ENCODE measurements around the gene PF4V1.

Gene PF4V1

DNA sequence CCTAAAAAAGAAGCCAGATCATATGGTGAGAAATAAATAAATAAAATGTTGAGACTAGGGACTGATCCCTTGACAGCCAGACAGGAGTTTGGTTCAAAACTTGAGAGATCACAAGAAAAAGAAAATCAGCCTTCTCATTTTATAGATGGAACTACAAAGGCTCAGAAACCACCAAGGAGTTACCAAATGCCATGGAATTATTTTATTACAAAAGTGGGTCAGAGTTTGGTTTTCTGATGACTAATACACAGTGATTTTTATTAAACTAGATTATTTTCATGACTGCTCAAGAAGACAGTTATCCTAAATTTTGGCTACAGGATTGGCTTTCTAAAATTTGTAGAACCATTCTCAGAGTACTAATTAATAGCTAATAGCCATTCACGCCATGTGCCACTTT is 22.3 kb downstream of the PF4V1 start:
- no peak overlapping the region for H3K27ac ChIP-seq
- no peak for TF ChIP-seq ZFX (IDR thresholded peaks at IDR 0.05)
- TF ChIP-seq, protein P1, sequence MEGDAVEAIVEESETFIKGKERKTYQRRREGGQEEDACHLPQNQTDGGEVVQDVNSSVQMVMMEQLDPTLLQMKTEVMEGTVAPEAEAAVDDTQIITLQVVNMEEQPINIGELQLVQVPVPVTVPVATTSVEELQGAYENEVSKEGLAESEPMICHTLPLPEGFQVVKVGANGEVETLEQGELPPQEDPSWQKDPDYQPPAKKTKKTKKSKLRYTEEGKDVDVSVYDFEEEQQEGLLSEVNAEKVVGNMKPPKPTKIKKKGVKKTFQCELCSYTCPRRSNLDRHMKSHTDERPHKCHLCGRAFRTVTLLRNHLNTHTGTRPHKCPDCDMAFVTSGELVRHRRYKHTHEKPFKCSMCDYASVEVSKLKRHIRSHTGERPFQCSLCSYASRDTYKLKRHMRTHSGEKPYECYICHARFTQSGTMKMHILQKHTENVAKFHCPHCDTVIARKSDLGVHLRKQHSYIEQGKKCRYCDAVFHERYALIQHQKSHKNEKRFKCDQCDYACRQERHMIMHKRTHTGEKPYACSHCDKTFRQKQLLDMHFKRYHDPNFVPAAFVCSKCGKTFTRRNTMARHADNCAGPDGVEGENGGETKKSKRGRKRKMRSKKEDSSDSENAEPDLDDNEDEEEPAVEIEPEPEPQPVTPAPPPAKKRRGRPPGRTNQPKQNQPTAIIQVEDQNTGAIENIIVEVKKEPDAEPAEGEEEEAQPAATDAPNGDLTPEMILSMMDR (conservative IDR thresholded peaks at IDR 0.05): no peak

DNA sequence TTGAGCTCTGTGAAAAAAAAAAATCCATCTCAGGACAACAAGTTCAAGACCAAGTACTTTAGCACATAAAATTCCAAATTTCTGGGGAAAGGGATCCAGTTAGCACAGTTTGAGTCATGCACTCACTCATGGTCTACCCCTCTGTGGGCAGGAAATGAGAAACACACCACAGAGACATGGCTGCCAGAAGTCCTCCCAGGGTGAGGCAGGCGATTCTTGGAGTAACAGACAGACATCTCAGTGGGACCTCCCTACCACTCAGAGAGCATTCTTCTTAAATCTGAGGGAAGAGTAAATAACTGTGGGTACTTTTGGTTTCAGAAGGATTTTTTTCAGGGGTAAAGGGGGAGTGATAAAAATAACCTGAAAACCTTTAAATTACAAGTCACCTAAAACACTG is 30.2 kb downstream of the PF4V1 start:
- TF ChIP-seq, protein P1 (conservative IDR thresholded peaks at IDR 0.05): no peak
- TF ChIP-seq ZFX (IDR thresholded peaks at IDR 0.05): no peak
- no peak overlapping the region for H3K27ac ChIP-seq

DNA sequence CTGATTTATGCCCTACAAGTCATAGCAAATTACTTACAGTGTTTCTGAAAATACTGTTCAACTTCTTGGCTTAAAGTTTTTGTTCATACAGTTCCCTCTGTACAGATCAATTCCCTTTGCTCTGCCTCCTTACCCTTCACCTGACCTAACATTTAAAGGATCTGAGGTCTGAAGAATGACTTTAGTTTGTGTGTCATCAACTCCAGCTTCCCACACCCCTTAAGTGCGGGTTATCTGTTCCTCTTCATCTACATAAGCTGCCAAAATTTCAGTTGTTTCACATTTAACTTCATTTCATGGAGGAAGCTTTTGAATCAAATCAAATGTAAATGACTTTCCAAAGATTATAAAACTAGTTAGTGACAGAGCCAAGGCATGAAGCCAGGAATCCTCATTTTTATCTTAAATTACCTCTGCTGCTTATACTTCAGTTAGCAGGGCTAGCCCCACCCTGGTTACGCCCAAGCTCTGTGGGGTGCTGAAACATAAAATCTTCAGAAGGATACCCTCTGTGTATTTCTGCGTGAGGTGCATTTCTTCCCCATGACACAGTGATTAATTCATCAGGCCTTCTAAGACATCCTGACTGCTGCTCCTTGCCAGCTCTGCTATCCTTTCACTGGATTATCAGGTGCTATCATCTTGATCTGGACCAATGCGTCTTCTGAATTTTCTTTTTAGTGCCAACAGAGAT is 32.6 kb downstream of the PF4V1 start:
- TF ChIP-seq, protein P1 (conservative IDR thresholded peaks at IDR 0.05): no peak
- TF ChIP-seq ZFX (IDR thresholded peaks at IDR 0.05): no peak
- H3K27ac ChIP-seq: no peak overlapping the region

DNA sequence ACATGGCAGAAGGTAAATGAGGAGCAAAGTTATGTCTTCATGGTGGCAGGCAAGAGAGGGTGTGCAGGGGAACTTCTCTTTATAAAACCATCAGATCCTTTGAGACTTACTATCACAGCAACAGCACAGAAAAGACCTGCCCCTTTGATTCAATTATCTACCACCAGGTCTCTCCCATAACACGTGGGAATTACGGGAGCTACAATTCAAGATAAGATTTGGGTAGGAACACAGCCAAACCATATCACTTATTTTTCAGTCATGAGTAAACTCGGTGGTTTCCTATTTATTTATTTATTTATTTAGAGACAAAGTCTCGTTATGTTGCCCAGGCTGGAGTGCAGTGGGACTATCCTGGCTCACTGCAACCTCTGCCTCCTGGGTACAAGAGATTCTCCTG is 38.2 kb downstream of the PF4V1 start:
- H3K27ac ChIP-seq: no peak overlapping the region

DNA sequence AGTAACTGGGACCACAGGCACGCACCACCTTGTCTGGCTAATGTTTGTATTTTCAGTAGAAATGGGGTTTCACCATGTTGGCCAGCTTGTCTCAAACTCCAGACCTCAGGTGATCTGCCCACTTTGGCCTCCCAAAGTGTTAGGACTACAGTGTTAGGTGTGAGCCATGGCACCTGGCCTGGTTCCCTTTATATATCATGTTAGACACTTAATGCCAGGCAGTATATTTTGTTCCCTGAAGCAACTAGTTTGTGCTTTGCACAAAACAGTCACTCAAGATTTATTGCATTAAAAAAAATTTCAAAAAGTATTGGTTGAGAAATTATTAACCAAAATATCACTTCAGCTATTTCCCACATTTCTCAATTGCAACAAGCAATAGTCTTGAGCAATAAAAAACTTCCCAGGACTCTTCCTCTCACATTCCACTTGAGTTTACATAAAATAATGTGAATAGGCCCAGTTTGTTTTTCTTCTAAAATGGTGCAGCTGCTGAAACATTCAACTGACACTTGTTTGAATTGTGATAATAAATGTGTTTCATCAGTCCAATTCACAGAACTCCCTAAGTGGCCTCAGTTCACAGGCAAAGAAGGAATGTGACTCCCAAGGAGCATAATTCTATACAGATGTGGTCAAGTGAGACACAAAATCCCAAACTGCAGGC is 38.8 kb downstream of the PF4V1 start:
- no peak for TF ChIP-seq ZFX (IDR thresholded peaks at IDR 0.05)
- no peak overlapping the region for H3K27ac ChIP-seq

More for the DNA sequence above, 38.2 kb downstream of the PF4V1 start:
- no peak for TF ChIP-seq ZFX (IDR thresholded peaks at IDR 0.05)
- TF ChIP-seq, protein P1 (conservative IDR thresholded peaks at IDR 0.05): no peak

DNA sequence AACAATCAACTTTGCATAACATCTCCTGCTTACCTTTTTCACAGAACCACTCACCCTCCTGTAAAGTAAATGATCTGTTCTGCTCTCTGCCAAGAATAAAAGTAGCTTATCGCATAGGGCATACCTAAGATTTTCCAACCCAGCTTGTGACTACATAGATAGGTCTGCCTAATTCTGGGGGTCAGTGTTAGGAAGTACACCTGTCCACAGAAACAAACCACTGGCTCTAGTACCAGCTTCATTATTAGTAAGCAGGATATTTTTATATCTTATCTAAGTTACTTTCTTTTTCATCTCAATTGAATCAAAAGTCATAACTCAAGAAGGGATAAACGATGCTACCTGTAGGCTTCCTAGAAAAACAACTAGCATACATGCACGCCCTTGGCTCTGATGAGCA is 39.9 kb downstream of the PF4V1 start:
- TF ChIP-seq, protein P1 (conservative IDR thresholded peaks at IDR 0.05): no peak
- TF ChIP-seq ZFX (IDR thresholded peaks at IDR 0.05): no peak
- H3K27ac ChIP-seq: no peak overlapping the region

DNA sequence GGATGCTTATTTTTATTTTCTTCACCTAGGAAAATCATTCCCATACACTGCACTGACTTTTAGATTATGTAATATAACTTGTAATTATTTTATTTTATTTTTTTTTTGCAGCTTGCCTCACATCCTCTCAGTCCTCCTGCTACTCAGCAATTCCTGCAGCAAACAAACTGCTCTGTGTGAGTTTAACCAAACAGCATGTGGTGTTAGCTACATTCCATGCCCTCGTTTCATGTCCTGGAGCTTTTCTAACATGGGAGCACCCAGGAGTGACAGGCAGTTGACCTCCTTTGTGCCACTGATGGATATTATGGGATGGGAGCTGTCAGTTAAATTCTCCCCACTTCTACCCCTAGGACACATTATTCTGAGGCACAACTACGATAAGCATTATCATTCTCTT is 40.9 kb downstream of the PF4V1 start:
- H3K27ac ChIP-seq: no peak overlapping the region
- TF ChIP-seq ZFX (IDR thresholded peaks at IDR 0.05): no peak
- TF ChIP-seq, protein P1 (conservative IDR thresholded peaks at IDR 0.05): no peak

Data from C4-2B (cell line).